Anterior cingulate cortex (tissue), 58 donors: Measurements from ENCODE around the gene TMBIM4.

ENCODE experiments used
- DNase-seq, 58 donors: peaks; one replicate each; lab custom pipeline; 2025; lab: John Stamatoyannopoulos, UW

The TMBIM4 gene

GRCh38 chr12:66107451-66107915 lies 62.3 kb downstream of the TMBIM4 start:
- DNase-seq, result peak in 24 of 58 donors; percentile 0 to 75 (median 11)

- DNase-seq, result no peak
These were observed 66.5 kb downstream of the TMBIM4 start for GRCh38 chr12:66103016-66103913.

- no peak for DNase-seq
These were observed 77.1 kb downstream of the TMBIM4 start for GRCh38 chr12:66092559-66093269.

GRCh38 chr12:66090157-66090556 lies 79.6 kb downstream of the TMBIM4 start:
- no peak for DNase-seq

GRCh38 chr12:66087365-66087943 lies 82.3 kb downstream of the TMBIM4 start:
- peak in 44 of 58 donors; percentile 1 to 71 (median 10) for DNase-seq

GRCh38 chr12:66085998-66086397 lies 83.8 kb downstream of the TMBIM4 start:
- no peak for DNase-seq
